ENCODE results near the gene AGK.

GRCh38 chr7:141668853-141669252 is 117.6 kb downstream of the AGK start:
- TF ChIP-seq CTCF (IDR thresholded peaks at IDR 0.05; ENCODE audit: poor library complexity) (no peak), EZH2phosphoT487 (IDR thresholded peaks at IDR 0.05; ENCODE audit: low read depth, severe bottlenecking, unreplicated experiment) (no peak), EZH2 (IDR thresholded peaks at IDR 0.05; ENCODE audit: borderline replicate concordance) (no peak)
